MM.1S (cell line): ENCODE measurements around the gene RAB27B.

Experiments
- CTCF ChIP-seq: fragments of 300-600 bp; sonication (generic); IDR thresholded peaks from 2 replicates; pipeline ENCODE4 v1.5.1; 2016; ENCODE audit warnings: antibody characterized with exemption, low read length, mixed read lengths
- EZH2phosphoT487 ChIP-seq: fragments of 300-600 bp; sonication (generic); IDR thresholded peaks from 2 replicates; pipeline ENCODE4 v1.6.1; 2018; ENCODE audit warnings: antibody characterized with exemption, low read length

DNA sequence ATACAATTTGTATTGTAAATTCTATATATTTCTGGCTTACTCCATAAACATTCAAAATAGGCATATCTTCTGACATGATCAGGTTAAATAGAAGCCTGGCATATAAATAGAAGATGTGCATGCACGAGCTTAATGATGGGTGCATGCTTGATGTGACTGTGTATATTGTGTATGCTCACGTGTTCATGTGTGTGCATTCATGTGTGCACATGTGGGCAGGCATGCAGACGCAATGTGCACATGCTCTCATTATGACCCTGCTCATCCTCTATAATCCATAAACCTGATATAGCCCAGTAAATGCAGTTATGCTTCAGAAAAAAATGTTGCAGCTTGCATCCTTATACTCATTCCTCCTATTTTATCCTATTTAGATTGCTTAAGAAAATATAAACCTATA is 29.2 kb downstream of the RAB27B start:
- TF ChIP-seq CTCF (no peak), EZH2phosphoT487 (no peak)
